ENCODE measurements around the gene TBC1D4.

The TBC1D4 gene

GRCh38 chr13:75425216-75426009 is 56.6 kb downstream of the TBC1D4 start:
- H3K4me3 ChIP-seq (ENCODE audit: low read depth, low read length), result no peak overlapping the region
- no peak for TF ChIP-seq CTCF (IDR thresholded peaks at IDR 0.05; ENCODE audit: borderline replicate concordance, insufficient read depth, low read depth, low read length)

GRCh38 chr13:75423946-75424345 is 58.0 kb downstream of the TBC1D4 start:
- H3K4me3 ChIP-seq (ENCODE audit: low read depth, low read length), result no peak overlapping the region
- TF ChIP-seq CTCF (IDR thresholded peaks at IDR 0.05; ENCODE audit: borderline replicate concordance, insufficient read depth, low read depth, low read length), result no peak

GRCh38 chr13:75422028-75422427 is 59.9 kb downstream of the TBC1D4 start:
- no peak for TF ChIP-seq CTCF (IDR thresholded peaks at IDR 0.05; ENCODE audit: borderline replicate concordance, insufficient read depth, low read depth, low read length)

GRCh38 chr13:75421133-75421532 is 60.8 kb downstream of the TBC1D4 start:
- no peak overlapping the region for H3K4me3 ChIP-seq (ENCODE audit: low read depth, low read length)
- no peak for TF ChIP-seq CTCF (IDR thresholded peaks at IDR 0.05; ENCODE audit: borderline replicate concordance, insufficient read depth, low read depth, low read length)

More at GRCh38 chr13:75422028-75422427, 59.9 kb downstream of the TBC1D4 start:
- H3K4me3 ChIP-seq (ENCODE audit: low read depth, low read length), result no peak overlapping the region

- TF ChIP-seq CTCF (IDR thresholded peaks at IDR 0.05; ENCODE audit: borderline replicate concordance, insufficient read depth, low read depth, low read length), result no peak
- no peak overlapping the region for H3K4me3 ChIP-seq (ENCODE audit: low read depth, low read length)
Measured at GRCh38 chr13:75419656-75420055, 62.3 kb downstream of the TBC1D4 start.

- no peak for TF ChIP-seq CTCF (IDR thresholded peaks at IDR 0.05; ENCODE audit: borderline replicate concordance, insufficient read depth, low read depth, low read length)
- no peak overlapping the region for H3K4me3 ChIP-seq (ENCODE audit: low read depth, low read length)
Measured at GRCh38 chr13:75418997-75419396, 63.0 kb downstream of the TBC1D4 start.

GRCh38 chr13:75418186-75418843 is 63.7 kb downstream of the TBC1D4 start:
- TF ChIP-seq CTCF (IDR thresholded peaks at IDR 0.05; ENCODE audit: borderline replicate concordance, insufficient read depth, low read depth, low read length), result no peak
- no peak overlapping the region for H3K4me3 ChIP-seq (ENCODE audit: low read depth, low read length)
